Activated CD4-positive, alpha-beta T cell treated with anti-CD3 and anti-CD28 coated beads, Interleukin-2, amount 10 ng/mL, durations not matched to agents 24 days and 14 days (primary cell): ENCODE measurements around the gene ODAPH. TPM values are rescaled to one million over a fixed set of nuclear protein-coding genes. Genes with fewer than 3 reads are reported as not detected.
A peak's percentile ranks its signal among the peaks of the same experiment; 100 is the strongest.

Experiments used
- DNase-seq: peaks from one replicate; pipeline ENCODE4 v3.0.0; 2022
- H3K27ac Mint-ChIP-seq: one replicate; pipeline ENCODE4 v1.8.0; 2022; ENCODE audit warnings: mild to moderate bottlenecking, mixed read lengths
- H3K27me3 Mint-ChIP-seq: one replicate; pipeline ENCODE4 v1.8.0; 2022; ENCODE audit warnings: mixed read lengths
- H3K36me3 Mint-ChIP-seq: one replicate; pipeline ENCODE4 v1.8.0; 2022; ENCODE audit warnings: low read depth, mild to moderate bottlenecking, mixed read lengths
- H3K4me1 Mint-ChIP-seq: one replicate; pipeline ENCODE4 v1.8.0; 2021; ENCODE audit warnings: mixed read lengths
- H3K4me3 Mint-ChIP-seq: one replicate; pipeline ENCODE4 v1.8.0; 2022; ENCODE audit warnings: mild to moderate bottlenecking, moderate library complexity, mixed read lengths
- H3K9me3 Mint-ChIP-seq: one replicate; pipeline ENCODE4 v1.8.0; 2021; ENCODE audit warnings: mixed read lengths
- intact Hi-C: fragments of 100-400 bp; cut with micrococcal nuclease; formaldehyde crosslinking; loops from one replicate; pipeline ENCODE4 v1.15.1; 2023
- total RNA-seq: library from RNA; stranded (reverse); gene quantifications from 2 replicates; pipeline ENCODE4 v1.2.3, GENCODE V29; 2022

Gene ODAPH
- total RNA-seq, 1 donor from 2014 or later = 0.47 TPM

- no peak for DNase-seq
- Mint-ChIP-seq H3K36me3 (no peaks in the 10 kb centered on the region), H3K27ac (no peak overlapping the region), H3K9me3 (no peaks in the 10 kb centered on the region), H3K4me1 (peaks cover 7% of the 10 kb centered on the region), H3K27me3 (peaks cover 19% of the 10 kb centered on the region), H3K4me3 (no peak overlapping the region)
- intact Hi-C loops = no loop called here
These were observed 8.2 kb downstream of the ODAPH start for GRCh38 chr4:75564023-75564422.

- no peak overlapping the region for H3K4me3 Mint-ChIP-seq
These were observed 9.6 kb downstream of the ODAPH start for GRCh38 chr4:75565481-75565880.

GRCh38 chr4:75566911-75567310 is 11.0 kb downstream of the ODAPH start:
- Mint-ChIP-seq H3K4me1 (peaks cover 7% of the 10 kb centered on the region), H3K27me3 (peaks cover 17% of the 10 kb centered on the region), H3K36me3 (no peaks in the 10 kb centered on the region), H3K4me3 (no peak overlapping the region), H3K27ac (no peak overlapping the region), H3K9me3 (no peaks in the 10 kb centered on the region)
- intact Hi-C loops = no loop called here
- no peak for DNase-seq

More at GRCh38 chr4:75565481-75565880, 9.6 kb downstream of the ODAPH start:
- no peaks in the 10 kb centered on the region for H3K36me3 Mint-ChIP-seq
- no peak overlapping the region for H3K27ac Mint-ChIP-seq
- DNase-seq = no peak
- H3K27me3 Mint-ChIP-seq = peaks cover 17% of the 10 kb centered on the region
- H3K9me3 Mint-ChIP-seq = no peaks in the 10 kb centered on the region
- peaks cover 7% of the 10 kb centered on the region for H3K4me1 Mint-ChIP-seq
- intact Hi-C loops = no loop called here

GRCh38 chr4:75567725-75568124 is 11.9 kb downstream of the ODAPH start:
- Mint-ChIP-seq H3K27ac (no peak overlapping the region), H3K4me3 (no peak overlapping the region), H3K27me3 (peaks cover 23% of the 10 kb centered on the region), H3K9me3 (no peaks in the 10 kb centered on the region), H3K36me3 (no peaks in the 10 kb centered on the region), H3K4me1 (peaks cover 7% of the 10 kb centered on the region)
- no peak for DNase-seq
- intact Hi-C loops = no loop called here

GRCh38 chr4:75584067-75584466 is 28.2 kb downstream of the ODAPH start:
- intact Hi-C loops = no loop called here
- Mint-ChIP-seq H3K36me3 (no peaks in the 10 kb centered on the region), H3K9me3 (no peaks in the 10 kb centered on the region), H3K27me3 (peaks cover 19% of the 10 kb centered on the region), H3K27ac (no peak overlapping the region), H3K4me3 (no peak overlapping the region), H3K4me1 (no peaks in the 10 kb centered on the region)
- no peak for DNase-seq

GRCh38 chr4:75593393-75593792 is 37.5 kb downstream of the ODAPH start:
- intact Hi-C loops = no loop called here

GRCh38 chr4:75596061-75596460 is 40.2 kb downstream of the ODAPH start:
- H3K36me3 Mint-ChIP-seq = no peaks in the 10 kb centered on the region
- no peak overlapping the region for H3K4me3 Mint-ChIP-seq
- H3K27me3 Mint-ChIP-seq = peaks cover 6% of the 10 kb centered on the region
- H3K4me1 Mint-ChIP-seq = peaks cover 2% of the 10 kb centered on the region
- DNase-seq = no peak
- intact Hi-C loops = no loop called here
- no peak overlapping the region for H3K27ac Mint-ChIP-seq
- no peaks in the 10 kb centered on the region for H3K9me3 Mint-ChIP-seq

More at GRCh38 chr4:75593393-75593792, 37.5 kb downstream of the ODAPH start:
- H3K4me3 Mint-ChIP-seq = no peak overlapping the region
- no peaks in the 10 kb centered on the region for H3K36me3 Mint-ChIP-seq
- peaks cover 2% of the 10 kb centered on the region for H3K4me1 Mint-ChIP-seq
- peak; percentile 2 for DNase-seq
- H3K9me3 Mint-ChIP-seq = no peaks in the 10 kb centered on the region
- H3K27me3 Mint-ChIP-seq = peaks cover 2% of the 10 kb centered on the region
- no peak overlapping the region for H3K27ac Mint-ChIP-seq

GRCh38 chr4:75598390-75598789 is 42.5 kb downstream of the ODAPH start:
- Mint-ChIP-seq H3K27me3 (peaks cover 9% of the 10 kb centered on the region), H3K4me3 (no peak overlapping the region), H3K9me3 (no peaks in the 10 kb centered on the region), H3K4me1 (peaks cover 2% of the 10 kb centered on the region), H3K27ac (no peak overlapping the region), H3K36me3 (no peaks in the 10 kb centered on the region)
- DNase-seq = no peak
- intact Hi-C loops = no loop called here

- no peak overlapping the region for H3K4me3 Mint-ChIP-seq
- no peaks in the 10 kb centered on the region for H3K36me3 Mint-ChIP-seq
- H3K27ac Mint-ChIP-seq = no peak overlapping the region
- DNase-seq = no peak
- peaks cover 11% of the 10 kb centered on the region for H3K27me3 Mint-ChIP-seq
- no peaks in the 10 kb centered on the region for H3K9me3 Mint-ChIP-seq
- peaks cover 2% of the 10 kb centered on the region for H3K4me1 Mint-ChIP-seq
- intact Hi-C loops = no loop called here
These were observed 43.8 kb downstream of the ODAPH start for GRCh38 chr4:75599647-75600046.

GRCh38 chr4:75605928-75606327 is 50.1 kb downstream of the ODAPH start:
- Mint-ChIP-seq H3K27me3 (peaks cover 5% of the 10 kb centered on the region), H3K4me1 (no peaks in the 10 kb centered on the region), H3K27ac (no peak overlapping the region), H3K9me3 (no peaks in the 10 kb centered on the region), H3K36me3 (no peaks in the 10 kb centered on the region), H3K4me3 (no peak overlapping the region)
- intact Hi-C loops = no loop called here
- DNase-seq = no peak

GRCh38 chr4:75612306-75612705 is 56.4 kb downstream of the ODAPH start:
- H3K4me3 Mint-ChIP-seq = no peak overlapping the region

More at GRCh38 chr4:75612306-75612705, 56.4 kb downstream of the ODAPH start:
- Mint-ChIP-seq H3K27me3 (no peaks in the 10 kb centered on the region), H3K4me1 (no peaks in the 10 kb centered on the region), H3K36me3 (no peaks in the 10 kb centered on the region), H3K9me3 (peaks cover 4% of the 10 kb centered on the region), H3K27ac (no peak overlapping the region)
- DNase-seq = no peak
- intact Hi-C loops = no loop called here

Other genes starting within 250 kb of the ODAPH start
- gene RCHY1, start 41.7 kb upstream of the ODAPH start, total RNA-seq = 22.4 and 29.4 TPM in 2 replicates
- 16.3 and 22.7 TPM in 2 replicates for gene THAP6, start 41.6 kb upstream of the ODAPH start, total RNA-seq
- gene CDKL2, start 74.5 kb downstream of the ODAPH start, total RNA-seq = 0.36 TPM in 1 of 2 replicates, not detected in the other
- gene G3BP2, start 117.3 kb downstream of the ODAPH start, total RNA-seq = 135 and 146 TPM in 2 replicates
- gene USO1, start 168.5 kb downstream of the ODAPH start, total RNA-seq = 42.8 and 44.0 TPM in 2 replicates